Stimulated activated CD8-positive, alpha-beta memory T cell treated with anti-CD3 and anti-CD28 coated beads, Interleukin-7, amount 100 ng/mL, for 24 hours (primary cell): ENCODE data around the gene RTN1.

Source experiments
- DNase-seq: peaks from one replicate; pipeline ENCODE4 v3.0.0-alpha.2; 2020; ENCODE audit warnings: low read depth

RTN1 gene

DNA sequence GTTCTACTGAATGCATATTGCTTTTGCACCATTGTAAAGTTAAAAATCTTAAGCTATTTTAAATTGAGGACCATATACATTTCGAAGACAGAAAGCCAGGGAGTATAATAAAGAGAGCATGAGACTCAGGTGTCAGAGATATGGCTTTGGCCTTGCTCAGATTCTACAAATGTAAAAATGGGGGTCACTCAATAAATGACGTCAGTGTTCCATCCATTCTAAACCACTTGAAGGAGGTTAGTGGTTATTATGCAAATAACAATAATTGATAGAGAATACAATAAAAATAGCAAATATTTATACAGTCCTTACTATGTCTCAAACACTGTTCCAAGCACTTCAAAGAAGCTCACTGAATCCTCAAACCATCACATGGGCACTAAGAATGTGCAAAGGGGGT lies 20.1 kb downstream of the RTN1 start:
- DNase-seq = no peak

DNA sequence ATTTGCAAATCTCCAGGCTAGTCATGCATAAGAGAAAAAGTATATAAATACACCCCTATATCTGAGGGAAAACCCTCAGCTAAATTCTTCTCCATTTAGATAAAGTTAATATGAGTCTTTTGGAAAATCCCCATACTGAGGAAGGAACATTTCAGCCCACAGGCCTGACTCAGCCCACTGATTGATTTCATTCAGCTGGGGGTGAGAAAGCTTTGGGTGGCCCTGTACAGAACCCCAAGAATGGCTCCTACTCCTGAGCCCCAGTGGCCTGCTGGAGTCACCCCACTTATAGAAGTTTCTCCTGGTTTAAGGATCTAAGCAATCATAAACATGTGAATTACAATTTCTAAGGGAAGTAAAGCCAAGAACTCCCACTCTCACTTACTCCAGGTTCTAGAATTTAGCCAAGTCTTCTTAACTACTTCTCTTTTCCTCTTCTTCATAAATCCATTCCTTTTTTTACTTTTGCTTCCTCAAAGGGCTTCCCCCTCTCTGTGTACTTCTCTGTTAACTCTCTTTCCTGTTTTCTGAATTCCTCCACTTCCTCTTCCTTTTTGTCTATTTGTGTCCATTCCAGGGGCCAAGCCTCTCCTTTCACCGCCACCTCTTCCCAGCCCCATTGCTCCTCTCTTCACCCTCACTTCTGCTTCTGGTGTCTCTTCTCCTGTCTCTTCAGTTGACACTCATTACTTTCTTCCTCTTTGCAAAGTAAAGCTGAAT lies 21.0 kb downstream of the RTN1 start:
- no peak for DNase-seq

DNA sequence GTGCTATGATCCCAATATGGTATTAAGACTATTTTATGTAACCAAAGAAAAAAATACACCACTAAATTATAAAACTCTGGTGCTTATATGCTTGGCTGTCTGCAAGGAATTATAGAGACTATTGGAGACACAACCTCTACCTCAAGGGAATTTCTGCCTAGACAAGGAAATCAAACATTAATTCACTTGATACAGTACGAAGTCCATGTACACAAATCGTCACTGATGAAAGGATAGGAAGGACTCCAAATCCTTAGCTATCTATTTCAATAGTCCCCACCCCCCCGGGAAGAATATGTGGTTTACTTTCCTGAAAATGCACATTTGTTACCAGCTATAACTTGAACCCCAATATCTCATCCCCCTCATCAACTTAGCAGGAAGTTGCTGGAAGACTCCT lies 21.9 kb downstream of the RTN1 start:
- DNase-seq = no peak

DNA sequence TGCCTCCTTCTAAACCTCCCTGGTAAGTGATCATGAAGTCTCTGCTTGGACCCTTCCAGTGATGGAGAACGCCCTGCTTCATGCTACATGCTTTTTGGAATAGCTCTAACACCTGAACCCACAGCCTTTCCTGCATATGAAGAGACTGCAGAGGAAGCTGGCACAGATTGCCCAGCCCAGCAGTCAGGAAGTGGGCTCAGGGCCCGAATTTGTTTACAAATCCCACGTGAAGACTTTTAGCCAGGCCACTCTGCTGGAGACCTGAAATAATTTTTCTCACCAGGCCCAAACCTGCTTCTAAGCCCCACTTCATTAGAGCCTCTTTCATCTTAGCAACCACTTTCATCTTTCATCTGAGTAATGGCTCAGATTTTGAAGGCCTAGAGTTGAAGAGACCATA lies 22.9 kb downstream of the RTN1 start:
- DNase-seq = no peak

DNA sequence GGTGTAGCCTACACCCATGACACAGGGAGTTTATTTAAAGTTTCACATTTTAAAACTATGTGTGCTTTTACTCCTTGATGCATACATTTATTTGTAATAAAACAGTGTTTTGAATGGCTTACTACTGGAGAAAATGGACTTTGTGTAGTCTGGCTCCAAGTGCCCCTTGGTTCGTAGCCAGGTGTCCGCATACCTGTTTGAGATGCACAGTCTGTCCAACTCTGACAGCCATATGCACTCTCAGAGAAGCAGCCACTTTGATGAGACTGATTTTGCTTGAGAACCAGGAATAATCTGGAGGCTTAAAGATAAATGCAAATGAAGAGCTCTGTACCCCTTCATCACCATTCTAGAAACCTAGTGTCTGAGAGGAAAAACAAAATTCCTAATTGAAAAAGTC lies 24.0 kb downstream of the RTN1 start:
- DNase-seq = no peak

DNA sequence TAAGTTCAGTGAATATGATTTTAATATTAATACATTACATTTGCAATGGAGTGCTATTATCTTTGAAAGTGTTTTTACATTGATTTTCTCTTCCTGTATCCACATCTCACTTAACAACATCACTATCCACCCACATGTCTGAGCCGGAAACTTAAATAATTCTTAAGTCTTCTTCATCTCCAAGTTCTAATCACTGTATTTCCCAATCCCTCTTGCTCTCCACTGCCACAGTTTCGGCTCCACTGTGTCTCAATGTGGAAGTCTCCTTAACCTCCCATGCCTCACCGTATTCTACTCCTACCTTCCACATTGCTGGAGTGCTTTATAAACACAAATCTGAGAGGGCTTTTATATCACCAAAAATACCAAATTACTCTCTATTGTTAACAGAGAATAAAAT lies 25.3 kb downstream of the RTN1 start:
- DNase-seq = no peak

DNA sequence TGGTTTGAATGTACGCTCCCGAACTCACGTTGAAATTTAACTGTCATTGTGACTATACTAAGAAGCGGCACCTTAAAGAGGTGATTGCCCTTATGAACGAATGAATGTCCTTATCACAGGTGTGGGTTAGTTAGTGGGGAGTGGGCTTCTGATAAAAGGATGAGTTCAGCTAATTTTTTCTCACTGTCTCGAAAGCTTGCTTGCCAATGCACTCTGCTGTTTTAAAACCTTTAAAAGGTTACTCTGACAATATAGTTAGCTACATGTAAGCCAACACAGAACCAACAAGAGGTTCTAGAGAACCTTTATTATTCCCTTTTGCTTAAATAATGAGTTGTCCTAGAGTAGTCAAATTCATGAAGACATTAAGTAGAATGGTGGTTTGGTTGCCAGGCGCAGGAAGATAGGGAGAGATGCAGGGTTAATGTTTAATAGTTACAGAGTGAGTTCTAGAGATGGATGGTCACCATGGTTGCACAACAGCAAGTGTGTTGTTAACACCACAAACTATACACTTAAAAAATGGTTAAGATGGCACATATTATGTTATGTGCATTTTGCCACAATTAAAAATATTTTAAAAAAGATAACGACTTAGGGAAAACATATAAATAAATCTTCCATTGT lies 26.3 kb downstream of the RTN1 start:
- no peak for DNase-seq

DNA sequence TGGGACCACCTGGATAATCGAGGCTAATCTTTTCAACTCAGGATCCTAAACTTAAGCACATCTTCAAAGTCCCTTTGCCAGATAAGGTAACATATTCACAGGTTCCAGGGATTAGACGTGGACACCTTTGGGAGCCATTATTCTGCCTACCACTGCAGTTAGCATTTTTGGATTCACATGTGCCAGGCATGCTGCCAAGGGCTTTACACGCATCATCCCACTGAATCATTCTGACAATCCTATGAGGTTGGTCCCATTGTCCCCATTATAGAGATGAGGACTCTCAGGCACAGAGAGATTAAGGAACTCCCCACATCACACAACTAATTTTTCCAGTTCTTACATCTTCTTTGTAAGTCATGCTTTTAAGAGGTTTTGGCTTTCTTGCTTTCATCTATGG lies 34.5 kb downstream of the RTN1 start:
- DNase-seq = no peak

DNA sequence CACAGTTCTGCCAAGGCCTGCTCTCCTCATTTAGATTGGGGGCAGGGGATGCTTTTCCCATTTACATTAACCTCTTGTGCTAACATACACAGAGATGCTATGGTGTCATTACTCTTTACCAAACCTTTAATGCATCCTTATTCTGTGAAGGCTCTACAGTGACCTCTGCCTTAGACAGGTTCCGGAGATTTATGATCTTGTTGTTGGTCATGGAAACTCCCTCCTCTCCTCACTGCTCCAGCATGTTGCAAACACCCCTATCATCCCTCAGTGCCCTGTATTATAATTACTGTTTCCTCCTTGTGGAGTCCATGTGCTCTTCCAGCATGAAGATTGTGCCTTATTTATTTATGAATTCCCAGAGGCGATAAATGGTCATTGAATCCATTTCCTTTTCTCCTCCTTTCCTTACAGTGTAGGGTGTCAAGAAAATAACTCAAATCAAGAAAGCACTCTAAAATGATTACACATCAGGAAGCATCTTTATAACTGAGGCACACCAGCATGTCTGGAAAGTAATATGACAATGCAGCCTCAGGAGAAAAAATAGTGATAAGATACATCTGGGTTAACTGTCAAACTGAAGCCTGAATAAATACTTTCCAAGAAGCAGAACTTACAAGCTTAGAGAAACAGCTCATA lies 37.8 kb downstream of the RTN1 start:
- no peak for DNase-seq

DNA sequence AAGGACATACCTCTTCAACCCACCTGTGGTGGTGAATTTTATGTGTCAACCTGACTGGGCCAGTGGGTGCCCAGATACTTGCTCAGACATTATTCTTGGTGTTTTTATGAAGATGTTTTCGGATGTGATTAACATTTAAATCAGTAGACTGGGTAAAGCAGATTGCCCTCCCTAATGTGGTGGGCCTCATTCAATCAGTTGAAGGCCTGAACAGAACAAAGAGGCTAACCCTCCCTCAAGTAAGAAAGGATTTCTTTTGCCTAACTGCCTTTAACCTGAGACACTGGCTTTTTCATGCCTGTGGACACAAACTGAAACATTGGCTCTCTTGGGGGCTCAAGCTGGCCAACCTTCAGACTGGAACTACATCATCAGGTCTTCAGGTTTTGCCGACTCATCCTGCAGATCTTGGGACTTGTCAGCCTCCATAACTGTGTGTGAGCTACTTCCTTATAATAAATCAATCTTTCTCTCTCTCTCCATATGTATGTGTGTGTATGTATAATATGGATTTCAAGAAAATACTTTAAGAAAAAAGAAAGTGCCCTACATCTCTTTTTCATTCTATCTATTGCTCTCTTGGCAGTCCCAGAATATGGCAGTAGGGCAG lies 39.4 kb downstream of the RTN1 start:
- no peak for DNase-seq

DNA sequence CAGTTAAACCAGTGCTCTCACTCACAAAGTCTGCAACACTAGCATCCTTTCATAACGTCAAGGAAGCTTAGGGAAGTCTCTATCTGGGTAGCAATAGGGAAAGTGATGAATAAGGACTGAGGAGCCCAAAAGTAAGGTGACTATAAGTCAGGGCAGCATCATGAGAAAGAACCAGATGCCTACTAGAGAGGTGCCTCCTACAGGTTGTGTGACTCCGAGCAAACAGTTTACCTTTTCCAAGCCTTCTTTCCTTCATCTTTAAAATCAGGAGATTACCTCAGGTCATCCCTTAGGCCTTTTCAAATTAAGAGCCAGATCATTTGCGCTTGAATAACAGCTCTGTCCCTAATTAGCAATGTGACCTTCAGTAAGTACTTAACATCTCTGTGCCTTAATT lies 40.2 kb downstream of the RTN1 start:
- DNase-seq = no peak

DNA sequence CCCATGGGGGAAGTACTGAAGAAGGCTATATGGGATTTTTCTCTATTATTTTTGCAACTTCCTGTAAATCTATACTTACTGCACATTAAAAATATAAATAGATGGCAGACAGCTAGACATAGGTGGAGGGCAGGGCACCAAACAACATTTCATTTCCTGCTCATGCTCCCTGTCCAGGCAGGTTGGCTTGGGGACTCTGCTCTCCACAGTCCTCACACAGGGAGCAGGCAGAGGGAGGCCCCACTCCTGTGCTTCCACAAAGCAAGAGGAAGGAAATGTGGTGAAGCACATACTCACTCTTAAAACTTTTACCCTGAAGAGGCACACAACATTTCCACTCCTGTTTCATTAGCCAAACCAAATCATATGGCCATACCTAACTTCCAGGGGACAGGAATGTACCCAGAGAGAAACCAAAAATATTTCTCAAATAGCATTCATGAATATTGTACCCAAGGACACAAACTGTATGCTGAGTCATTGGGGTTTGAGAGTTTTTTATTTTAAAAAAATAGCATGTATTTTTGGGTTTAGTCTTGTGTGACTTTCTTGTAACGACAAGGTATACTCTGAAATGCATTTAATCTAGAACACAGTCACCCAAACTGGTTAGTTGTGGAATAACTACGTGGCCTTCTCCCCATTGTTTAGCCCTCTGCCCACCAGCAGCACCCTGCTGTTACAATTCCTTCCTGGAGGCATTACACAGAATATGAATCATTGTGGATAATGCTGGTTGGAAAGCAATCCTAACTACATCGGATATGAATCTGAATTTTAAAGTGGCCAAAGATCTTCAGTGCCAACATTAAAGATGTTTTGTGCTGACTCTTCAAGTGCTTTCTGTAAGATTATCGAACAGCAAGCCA lies 40.9 kb downstream of the RTN1 start:
- DNase-seq = no peak

DNA sequence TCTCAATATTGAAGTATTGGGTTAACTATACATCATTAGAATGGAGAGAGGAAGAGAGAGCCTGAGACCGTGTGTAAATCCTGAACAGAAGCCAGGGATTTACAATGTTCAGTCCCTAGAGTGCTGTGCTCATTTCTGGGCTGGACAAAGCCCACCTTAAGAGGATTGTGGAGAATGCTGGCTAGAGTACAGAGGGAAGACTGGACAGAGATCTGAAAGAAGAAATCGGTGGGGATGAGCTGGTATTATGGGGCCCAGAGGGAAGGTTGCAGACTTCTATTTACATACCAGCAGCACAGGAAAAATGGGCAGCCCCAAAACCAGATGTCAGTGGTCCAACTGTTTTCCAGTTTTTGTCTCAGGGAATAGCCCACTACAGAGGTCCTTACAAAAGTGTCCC lies 42.3 kb downstream of the RTN1 start:
- no peak for DNase-seq

DNA sequence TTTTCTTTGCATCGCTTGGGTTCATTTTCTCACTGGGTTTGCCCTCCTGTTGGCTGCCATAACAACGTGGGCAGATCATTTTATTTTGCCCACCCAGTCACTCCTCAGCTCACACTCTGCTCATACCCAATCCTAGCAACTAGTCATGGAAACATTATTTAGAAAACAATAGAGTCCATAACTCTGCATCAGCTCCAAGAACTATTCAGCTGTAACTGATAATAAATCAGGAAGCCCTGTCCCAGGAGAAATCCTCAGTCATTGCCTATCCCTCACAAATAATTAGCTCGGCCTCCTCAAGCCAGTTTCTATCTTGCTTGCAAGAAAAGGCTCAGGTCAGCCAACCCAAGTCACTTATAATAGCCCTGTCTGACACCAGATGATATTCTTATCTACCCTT lies 43.2 kb downstream of the RTN1 start:
- DNase-seq = no peak

DNA sequence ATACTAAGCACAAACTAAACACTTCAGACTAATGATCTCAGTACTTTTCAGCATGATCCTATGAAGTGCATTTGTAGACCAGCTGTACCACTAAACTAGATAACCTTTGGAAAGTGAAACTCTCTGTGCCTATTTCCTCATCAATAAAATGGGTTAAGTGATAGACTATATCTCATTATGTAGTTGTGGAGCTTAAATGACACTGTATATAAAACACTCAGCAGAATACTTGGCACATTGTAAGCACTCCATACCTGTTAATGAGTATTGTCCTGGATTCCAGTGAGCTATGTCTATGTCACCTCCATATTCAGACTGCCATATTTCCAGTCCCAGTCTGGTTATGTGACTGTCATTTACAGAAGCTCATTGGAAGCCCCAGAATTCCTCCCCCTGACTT lies 44.4 kb downstream of the RTN1 start:
- DNase-seq = no peak

DNA sequence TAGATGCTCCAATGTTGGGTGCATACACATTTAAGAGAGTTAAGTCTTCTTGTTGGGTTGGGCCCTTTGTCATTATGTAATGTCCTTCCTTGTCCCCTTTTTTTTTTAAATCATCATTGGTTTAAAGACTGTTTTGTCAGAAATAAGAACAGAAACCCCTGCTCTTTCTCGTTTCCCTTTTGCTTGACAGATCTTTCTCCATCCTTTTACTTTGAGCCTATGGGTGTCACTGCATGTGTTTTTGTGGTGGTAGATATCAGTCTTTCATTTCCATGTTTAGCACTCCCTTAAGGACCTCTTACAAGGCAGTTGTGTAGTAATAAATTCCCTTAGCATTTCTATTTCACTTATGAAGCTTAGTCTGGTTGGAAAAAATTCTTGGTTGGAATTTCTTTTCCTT lies 47.4 kb downstream of the RTN1 start:
- no peak for DNase-seq

DNA sequence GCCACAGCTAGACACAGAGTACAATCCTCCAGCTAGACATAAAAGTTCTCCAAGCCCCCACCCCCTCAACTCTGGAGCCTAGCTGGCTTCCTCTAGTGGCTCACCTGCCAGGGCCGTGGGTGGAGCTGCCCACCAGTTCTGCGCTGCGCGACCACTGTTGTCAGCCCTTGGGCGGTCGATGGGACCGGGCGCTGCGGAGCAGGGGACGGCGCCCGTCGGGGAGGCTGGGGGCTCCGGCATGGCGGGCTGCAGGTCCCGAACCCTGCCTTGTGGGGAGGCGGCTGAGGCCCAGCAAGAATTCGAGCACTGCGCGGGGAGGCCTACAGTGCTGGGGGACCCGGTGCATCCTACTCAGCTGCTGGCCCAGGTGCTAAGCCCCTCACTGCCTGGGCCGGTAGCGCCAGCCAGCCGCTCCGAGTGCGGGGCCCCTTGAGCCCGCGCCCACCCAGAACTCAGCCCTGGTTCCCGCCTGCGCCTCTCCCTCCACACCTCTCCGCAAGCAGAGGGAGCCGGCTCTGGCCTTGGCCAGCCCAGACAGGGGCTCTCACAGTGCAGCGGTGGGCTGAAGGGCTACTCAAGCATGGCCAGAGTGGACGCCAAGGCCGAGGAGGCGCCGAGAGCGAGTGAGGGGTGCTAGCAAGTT lies 51.0 kb downstream of the RTN1 start:
- DNase-seq = no peak

DNA sequence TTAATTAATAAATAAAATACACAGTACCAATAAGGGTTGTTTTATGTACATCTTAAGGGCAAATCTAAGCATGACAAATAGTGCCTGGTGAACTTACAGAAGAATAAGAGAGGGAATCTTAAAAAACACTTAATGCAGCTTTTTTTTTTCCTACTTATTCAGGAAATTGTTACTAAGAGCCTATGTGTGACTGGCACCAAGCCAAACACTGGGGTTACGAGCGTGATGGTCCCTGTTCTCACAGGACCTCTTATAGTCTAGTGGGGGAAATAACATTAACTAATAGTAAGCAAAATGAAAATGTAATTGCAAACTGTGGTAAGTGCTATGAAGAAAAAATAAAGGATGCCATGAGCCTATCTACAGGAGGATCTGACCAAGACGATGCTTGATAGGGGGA lies 53.6 kb downstream of the RTN1 start:
- DNase-seq = no peak

DNA sequence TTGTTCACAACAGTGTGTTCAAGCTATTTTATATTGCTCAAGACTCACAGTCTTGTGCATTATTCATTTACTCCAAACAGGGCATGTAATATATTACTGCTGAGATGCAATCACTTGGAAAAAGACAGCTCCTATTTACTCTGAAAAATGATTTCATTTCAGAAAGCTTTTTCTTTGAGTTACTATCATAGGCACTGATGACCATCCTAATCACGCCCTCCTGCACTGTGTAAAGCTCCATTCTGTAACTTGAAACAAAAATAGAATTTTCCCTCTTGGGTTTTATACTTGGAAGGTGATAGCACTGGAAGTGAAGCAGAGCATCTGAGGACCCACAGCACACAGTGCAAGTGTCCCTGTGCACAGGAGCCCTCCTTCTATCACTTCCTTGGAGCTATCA lies 55.6 kb downstream of the RTN1 start:
- no peak for DNase-seq

DNA sequence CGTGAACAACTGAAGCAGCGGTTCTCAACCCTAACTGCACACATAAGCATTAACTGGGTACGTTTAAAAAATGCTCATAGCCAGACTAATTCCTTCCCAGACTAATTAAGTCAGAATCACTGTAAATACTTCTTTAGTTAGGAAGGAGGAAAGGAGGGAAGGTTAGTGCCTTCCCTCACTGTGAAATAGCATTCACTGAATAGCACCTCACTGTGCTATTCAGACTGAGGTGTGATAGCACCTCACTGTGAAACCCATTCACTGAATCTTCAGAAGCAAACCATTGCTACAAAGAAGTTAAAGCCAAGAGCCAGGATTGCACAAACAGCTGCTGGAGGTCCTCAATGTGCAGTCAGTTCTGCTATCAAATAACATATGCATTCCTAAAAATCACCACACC lies 58.8 kb downstream of the RTN1 start:
- no peak for DNase-seq

DNA sequence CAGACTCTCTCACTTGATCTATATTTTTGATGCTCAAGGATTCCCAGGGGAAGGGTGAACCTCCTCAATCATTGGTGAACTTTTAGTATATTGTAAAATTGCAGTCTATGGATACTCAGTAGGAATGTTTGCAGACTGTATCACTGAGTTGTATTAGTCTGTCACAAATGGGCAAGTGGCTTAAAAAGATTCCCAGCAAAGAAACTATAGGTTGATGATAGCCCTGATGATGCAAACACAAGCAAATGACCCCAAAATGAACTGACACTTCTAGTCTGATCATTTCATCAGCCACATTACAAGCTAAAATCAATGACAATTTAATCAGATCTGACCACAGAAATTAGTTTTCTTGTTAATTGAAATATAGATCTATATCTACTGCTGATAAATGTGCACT lies 59.5 kb downstream of the RTN1 start:
- DNase-seq = no peak

DNA sequence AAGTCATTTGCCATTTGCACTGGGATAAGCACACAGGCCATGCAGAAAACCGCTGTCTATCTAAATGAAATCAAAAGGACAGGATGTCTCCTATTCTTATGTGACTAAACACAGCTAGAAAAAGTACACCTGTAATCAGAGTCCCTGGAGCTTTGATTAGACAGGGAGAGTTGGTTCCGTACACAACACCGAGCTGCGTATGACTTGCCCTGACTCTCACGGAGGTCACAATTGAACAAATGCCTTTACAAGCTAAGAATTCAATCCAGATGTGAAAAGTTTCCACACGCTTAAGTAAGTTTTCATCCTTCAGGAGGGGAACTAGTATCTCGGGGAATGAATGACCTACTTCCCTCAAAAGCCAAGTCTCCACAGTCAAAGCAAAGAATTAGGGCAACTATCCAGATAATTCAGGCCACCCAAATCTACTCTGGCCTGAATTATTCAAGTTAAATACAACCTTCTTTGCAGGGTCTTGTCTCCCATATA lies 67.5 kb downstream of the RTN1 start:
- DNase-seq = no peak
